H1 (cell line): ENCODE measurements around the gene SLC25A53. TPM values are rescaled to one million over a fixed set of nuclear protein-coding genes. Genes with fewer than 3 reads are reported as not detected.

Source experiments
- CTCF ChIA-PET: fragments of 300-600 bp; sonication (Branson Sonifier 250); formaldehyde crosslinking; loops from one replicate; lab custom pipeline; 2021; ENCODE audit not compliant: partially characterized antibody; lab: Charles Lee
- POLR2A ChIA-PET: fragments of 300-600 bp; sonication (Branson Sonifier 250); formaldehyde crosslinking; loops from one replicate; lab custom pipeline; 2021; ENCODE audit warnings: inconsistent platforms; ENCODE audit not compliant: partially characterized antibody; lab: Charles Lee
- DNase-seq, 2 experiments: peaks; one replicate each; pipeline versions ENCODE4 v3.0.0 to v3.0.0-alpha.2; 2010 to 2022; ENCODE audit warnings: low spot score in 2 of 2, low read depth in 1 of 2, mixed read lengths in 1 of 2
- FAIRE-seq: peaks from 2 replicates; lab custom pipeline; 2011; peaks lifted over from hg19 to GRCh38; lab: Jason Lieb, UNC
- H2AFZ ChIP-seq: 2 replicates; pipeline ENCODE4 v1.8.1; 2012; ENCODE audit warnings: low read length, inconsistent platforms
- H2AK5ac ChIP-seq: 2 replicates; pipeline ENCODE4 v1.6.1; 2013; ENCODE audit warnings: low read depth, low read length
- H2BK120ac ChIP-seq: replicated peaks from 2 replicates; pipeline ENCODE3; 2013; ENCODE audit warnings: low read depth, low read length, inconsistent platforms
- H2BK12ac ChIP-seq: 2 replicates; pipeline ENCODE4 v1.6.1; 2013; ENCODE audit warnings: low read depth, low read length
- H2BK15ac ChIP-seq: 2 replicates; pipeline ENCODE4 v1.6.1; 2013; ENCODE audit warnings: low read length
- H2BK20ac ChIP-seq: 2 replicates; pipeline ENCODE4 v1.6.1; 2013; ENCODE audit warnings: low read length
- H2BK5ac ChIP-seq: 2 replicates; pipeline ENCODE4 v1.6.1; 2013; ENCODE audit warnings: low read depth, low read length
- H3K14ac ChIP-seq: 2 replicates; pipeline ENCODE4 v1.6.1; 2013; ENCODE audit warnings: inconsistent platforms; ENCODE audit not compliant: insufficient read length
- H3K18ac ChIP-seq: 2 replicates; pipeline ENCODE4 v1.6.1; 2013; ENCODE audit warnings: low read length; ENCODE audit errors: extremely low read depth
- H3K23ac ChIP-seq: 2 replicates; pipeline ENCODE4 v1.6.1; 2013; ENCODE audit warnings: inconsistent platforms; ENCODE audit not compliant: insufficient read length
- H3K23me2 ChIP-seq: 2 replicates; pipeline ENCODE4 v1.6.1; 2013; ENCODE audit warnings: low read depth, low read length
- H3K27ac ChIP-seq: 2 replicates; pipeline ENCODE4 v1.6.1; 2011; ENCODE audit warnings: low read depth, low read length, inconsistent platforms
- H3K27me3 ChIP-seq, 4 experiments: replicated peaks in 1 of 4; 1 replicate in 1 of 4; 2 replicates in 3 of 4; pipeline versions ENCODE4 v1.6.1 to v1.8.1; 2011 to 2013; ENCODE audit warnings: low read length in 3 of 4, mild to moderate bottlenecking in 3 of 4, inconsistent platforms in 2 of 4, mixed read lengths in 2 of 4, moderate library complexity in 1 of 4; ENCODE audit not compliant: control insufficient read depth in 3 of 4, insufficient read depth in 3 of 4; ENCODE audit errors: extremely low read depth in 1 of 4
- H3K36me3 ChIP-seq, 4 experiments: 2 replicates each; pipeline versions ENCODE4 v1.6.1 to v1.8.1; 2011 to 2013; ENCODE audit warnings: mild to moderate bottlenecking in 4 of 4, low read length in 3 of 4, moderate library complexity in 2 of 4, control low read depth in 1 of 4, inconsistent platforms in 1 of 4; ENCODE audit not compliant: insufficient read depth in 4 of 4, control insufficient read depth in 2 of 4
- H3K4ac ChIP-seq: replicated peaks from 2 replicates; pipeline ENCODE3; 2013; ENCODE audit warnings: low read length, low read depth, mixed read lengths, inconsistent platforms; ENCODE audit not compliant: insufficient read length
- H3K4me1 ChIP-seq, 4 experiments: replicated peaks in 1 of 4; 1 replicate in 1 of 4; 2 replicates in 3 of 4; pipeline versions ENCODE4 v1.6.1 to v1.8.1; 2011 to 2013; ENCODE audit warnings: low read length in 3 of 4, inconsistent platforms in 2 of 4, mixed read lengths in 1 of 4; ENCODE audit not compliant: insufficient read depth in 4 of 4, control insufficient read depth in 3 of 4
- H3K4me2 ChIP-seq, 2 experiments: 2 replicates each; pipeline versions ENCODE4 v1.6.1 to v1.8.1; 2011 to 2013; ENCODE audit warnings: low read depth in 2 of 2, low read length in 2 of 2, control low read depth in 1 of 2, inconsistent platforms in 1 of 2, mild to moderate bottlenecking in 1 of 2; ENCODE audit not compliant: insufficient read depth in 1 of 2
- H3K4me3 ChIP-seq, 4 experiments: fragments of 200-600, 300-600 bp in 1 of 4; sonication (generic), shearing (Covaris generic), sonication (Bioruptor Twin) in 1 of 4; 2 replicates each; pipeline versions ENCODE4 v1.5.1 to v1.8.1; 2011 to 2016; ENCODE audit warnings: low read length in 4 of 4, low read depth in 3 of 4, control low read depth in 2 of 4, inconsistent platforms in 2 of 4, mild to moderate bottlenecking in 2 of 4, mixed read lengths in 1 of 4, moderate library complexity in 1 of 4; ENCODE audit not compliant: insufficient read depth in 2 of 4; ENCODE audit errors: extremely low read depth in 1 of 4
- H3K56ac ChIP-seq: replicated peaks from 2 replicates; pipeline ENCODE3; 2013; ENCODE audit warnings: low read depth, mild to moderate bottlenecking, mixed read lengths, low read length, inconsistent platforms; ENCODE audit not compliant: insufficient read length
- H3K79me1 ChIP-seq: 2 replicates; pipeline ENCODE4 v1.6.1; 2013; ENCODE audit warnings: low read depth, low read length, control low read depth
- H3K79me2 ChIP-seq, 2 experiments: 2 replicates each; pipeline versions ENCODE4 v1.6.1 to v1.8.1; 2012 to 2013; ENCODE audit warnings: low read length in 2 of 2, mild to moderate bottlenecking in 2 of 2, inconsistent platforms in 1 of 2; ENCODE audit not compliant: insufficient read depth in 2 of 2, control insufficient read depth in 1 of 2
- H3K9ac ChIP-seq, 4 experiments: replicated peaks in 1 of 4; 1 replicate in 1 of 4; 2 replicates in 3 of 4; pipeline versions ENCODE4 v1.6.1 to v1.8.1; 2011 to 2013; ENCODE audit warnings: low read depth in 3 of 4, low read length in 3 of 4, control low read depth in 2 of 4, mild to moderate bottlenecking in 2 of 4, moderate library complexity in 2 of 4, inconsistent platforms in 1 of 4; ENCODE audit errors: extremely low read depth in 1 of 4
- H3K9me3 ChIP-seq, 2 experiments: 2 replicates each; pipeline versions ENCODE4 v1.6.1 to v1.8.1; 2012 to 2013; ENCODE audit warnings: mild to moderate bottlenecking in 2 of 2, moderate library complexity in 2 of 2, control low read depth in 1 of 2, inconsistent platforms in 1 of 2, low read depth in 1 of 2, low read length in 1 of 2, mixed read lengths in 1 of 2; ENCODE audit not compliant: insufficient read depth in 2 of 2
- H4K20me1 ChIP-seq, 2 experiments: replicated peaks in 1 of 2; 2 replicates each; pipeline versions ENCODE3 to v1.8.1; 2011 to 2013; ENCODE audit warnings: inconsistent platforms in 2 of 2, low read length in 2 of 2, mild to moderate bottlenecking in 1 of 2; ENCODE audit not compliant: insufficient read depth in 2 of 2, control insufficient read depth in 1 of 2
- H4K5ac ChIP-seq: 2 replicates; pipeline ENCODE4 v1.6.1; 2013; ENCODE audit warnings: low read length, low read depth, mixed read lengths, inconsistent platforms; ENCODE audit not compliant: insufficient read length
- H4K8ac ChIP-seq: 2 replicates; pipeline ENCODE4 v1.8.0; 2013; ENCODE audit warnings: mild to moderate bottlenecking, moderate library complexity, low read length, inconsistent platforms; ENCODE audit not compliant: insufficient read depth; ENCODE audit errors: extremely low read depth
- H4K91ac ChIP-seq: replicated peaks from 2 replicates; pipeline ENCODE3; 2013; ENCODE audit warnings: low read length, mixed read lengths, inconsistent platforms; ENCODE audit not compliant: insufficient read length
- BRCA1 ChIP-seq: IDR thresholded peaks from 2 replicates; pipeline ENCODE4 v1.6.1; 2012; ENCODE audit warnings: low read depth, low read length, improper control_type of control experiment
- CBX5 ChIP-seq: fragments of 300-800, 300-1000 bp; sonication (generic); IDR thresholded peaks from 2 replicates; pipeline ENCODE4 v1.7.1; 2016; ENCODE audit warnings: antibody characterized with exemption, low read length, low read depth
- CEBPB ChIP-seq: IDR thresholded peaks from 2 replicates; pipeline ENCODE4 v1.6.1; 2012; ENCODE audit warnings: low read depth, low read length
- CTBP2 ChIP-seq: IDR thresholded peaks from 2 replicates; pipeline ENCODE4 v1.7.0; 2011; ENCODE audit warnings: borderline replicate concordance, mild to moderate bottlenecking, moderate library complexity, mixed read lengths, low read length; ENCODE audit not compliant: insufficient read depth, insufficient read length
- EZH2 ChIP-seq: fragments of 200-600 bp; sonication (generic); IDR thresholded peaks from 2 replicates; pipeline ENCODE4 v1.7.1; 2012; ENCODE audit warnings: low read depth, mild to moderate bottlenecking, moderate library complexity, low read length, inconsistent platforms; ENCODE audit not compliant: severe bottlenecking
- NRF1 ChIP-seq: IDR thresholded peaks from 2 replicates; pipeline ENCODE4 v1.6.1; 2011; ENCODE audit warnings: mild to moderate bottlenecking, low read depth, low read length, improper control_type of control experiment
- SIN3A ChIP-seq, 2 experiments: IDR thresholded peaks in 1 of 2; conservative IDR thresholded peaks in 1 of 2; 2 replicates each; pipeline ENCODE4 v1.6.1; 2011 to 2012; ENCODE audit warnings: low read length in 2 of 2, improper control_type of control experiment in 1 of 2, low read depth in 1 of 2, mild to moderate bottlenecking in 1 of 2
- TAF7 ChIP-seq: optimal IDR thresholded peaks from 2 replicates; pipeline ENCODE3; 2011; ENCODE audit warnings: low read depth, mild to moderate bottlenecking, inconsistent platforms, low read length, moderate library complexity, borderline replicate concordance
- TEAD4 ChIP-seq: IDR thresholded peaks from 2 replicates; pipeline ENCODE4 v1.6.1; 2012; ENCODE audit warnings: low read depth, low read length, inconsistent platforms, mixed read lengths
- WGBS, 2 experiments: shearing (Covaris generic) in 1 of 2; methylation state at CpG; one replicate each; pipeline versions ENCODE4 v1.1.6 to v1.1.7; 2013 to 2015; ENCODE audit warnings: low lambda C conversion rate in 2 of 2, mixed read lengths in 2 of 2, inconsistent platforms in 1 of 2, low coverage in 1 of 2, missing lambda C conversion rate in 1 of 2; ENCODE audit not compliant: insufficient replicate concordance in 2 of 2, insufficient coverage in 1 of 2, insufficient read length in 1 of 2; ENCODE audit errors: extremely low coverage in 1 of 2, missing lambda C conversion rate in 1 of 2; 5-methylcytosine and 5-hydroxymethylcytosine counted together
- polyA plus RNA-seq, 7 experiments: library from polyadenylated mRNA; depleted of rRNA in 3 of 7; stranded (reverse) in 5 of 7; unstranded in 2 of 7; fragments of >200 nt in 5 of 7; fragments of 200-250 nt in 2 of 7; gene quantifications; 1 replicate in 5 of 7; 2 replicates in 1 of 7; 4 replicates in 1 of 7; pipeline versions ENCODE4 v1.2.1 to v1.2.3, GENCODE V29; 2011 to 2013; ENCODE audit warnings: missing spikeins in 2 of 7, mixed read lengths in 2 of 7
- total RNA-seq: library from RNA; stranded (reverse); fragmentation: NEBNext Ultra II Directional; extraction: Animal tissue kit (Norgen Biotek cat#: 25700); gene quantifications from 2 replicates; pipeline ENCODE4 v1.2.1, GENCODE V29; 2021
- TF ChIP-seq, protein P1 (sequence below), 3 experiments: IDR thresholded peaks; 1 replicate in 2 of 3; 2 replicates in 1 of 3; pipeline versions ENCODE4 v1.5.1 to v1.6.1; 2011; ENCODE audit warnings: low read length in 3 of 3, mild to moderate bottlenecking in 3 of 3, inconsistent platforms in 2 of 3, low read depth in 1 of 3, moderate library complexity in 1 of 3; ENCODE audit not compliant: insufficient read depth in 1 of 3; ENCODE audit errors: control extremely low read depth in 1 of 3

The SLC25A53 gene
- total and polyA plus RNA-seq, 2 of the 8 experiments (the other 6 are each of a cell fraction or from before 2014, with no cell fraction given): 2.4 to 4.2 TPM

DNA sequence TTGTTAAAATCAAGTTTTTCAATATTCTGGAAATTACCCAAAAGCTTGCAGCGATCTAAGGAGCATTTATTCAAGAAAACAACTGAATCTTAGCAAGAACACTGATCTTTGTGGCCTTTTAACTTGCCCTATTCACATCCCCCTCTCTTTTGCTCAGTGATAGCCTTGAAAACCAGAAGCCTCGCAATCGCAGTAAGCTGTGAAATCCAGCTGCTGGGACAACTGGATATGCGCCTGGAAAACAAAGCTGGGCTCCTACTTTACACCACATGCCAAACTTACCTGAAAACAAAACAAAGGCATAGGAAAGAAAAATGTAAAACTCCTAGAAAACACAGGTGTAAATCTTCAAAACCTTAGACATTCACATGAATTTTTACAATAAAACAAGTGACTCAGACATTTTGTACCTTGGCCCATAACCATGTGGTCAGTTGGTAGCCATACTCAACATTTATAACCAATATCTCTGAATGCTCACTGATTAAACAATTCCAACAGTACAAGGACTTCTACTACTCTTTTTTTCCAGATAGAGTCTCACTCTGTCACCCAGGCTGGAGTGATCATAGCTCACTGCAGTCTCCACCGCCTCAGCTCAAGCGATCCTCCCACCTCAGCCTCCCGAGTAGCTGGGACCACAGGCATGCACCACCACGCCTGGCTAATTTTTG, 15.6 kb downstream of the SLC25A53 start:
- no peaks in the 10 kb centered on the region for H4K20me1 ChIP-seq
- H2AFZ ChIP-seq: no peak overlapping the region
- no peak overlapping the region for H3K56ac ChIP-seq
- H3K4me3 ChIP-seq: no peak overlapping the region
- H2BK5ac ChIP-seq: no peak overlapping the region
- no peaks in the 10 kb centered on the region for H3K79me2 ChIP-seq
- no peak overlapping the region for H3K23ac ChIP-seq
- WGBS, 2 experiments: 96% methylated on average over 8 of the region's 8 CpGs; no CpG with 5 or more reads in 1 of the 2 experiments
- 0 out of 2 replicates have a peak, but pooled peaks cover under 1% of the 10 kb centered on the region for H3K23me2 ChIP-seq
- H3K36me3 ChIP-seq: no peaks in the 10 kb centered on the region
- no peak overlapping the region for H4K5ac ChIP-seq
- no peaks in the 10 kb centered on the region for H3K27me3 ChIP-seq
- H3K9ac ChIP-seq: no peak overlapping the region
- ChIA-PET POLR2A (no interaction called here), CTCF (no interaction called here)
- no peak for FAIRE-seq
- H3K4ac ChIP-seq: no peak overlapping the region
- H2BK12ac ChIP-seq: no peak overlapping the region
- no peak overlapping the region for H2AK5ac ChIP-seq
- H2BK120ac ChIP-seq: no peak overlapping the region
- H3K4me1 ChIP-seq: no peaks in the 10 kb centered on the region
- H3K4me2 ChIP-seq: no peak overlapping the region
- H4K8ac ChIP-seq: no peak overlapping the region
- H3K9me3 ChIP-seq: no peaks in the 10 kb centered on the region
- no peak overlapping the region for H2BK20ac ChIP-seq
- no peak overlapping the region for H3K18ac ChIP-seq
- DNase-seq: no peak
- no peak overlapping the region for H2BK15ac ChIP-seq
- H3K14ac ChIP-seq: no peak overlapping the region
- H3K79me1 ChIP-seq: no peaks in the 10 kb centered on the region
- no peak overlapping the region for H4K91ac ChIP-seq
- H3K27ac ChIP-seq: no peak overlapping the region
- TF ChIP-seq SIN3A (conservative IDR thresholded peaks at IDR 0.05 in 1 of 2, IDR thresholded peaks at IDR 0.05 in 1 of 2; ENCODE audit: low read depth in 1 of 2, low read length in 2 of 2): no peak
- TF ChIP-seq TAF7: no peak
- no peak for TF ChIP-seq CBX5
- no peak for TF ChIP-seq CEBPB
- TF ChIP-seq, protein P1, sequence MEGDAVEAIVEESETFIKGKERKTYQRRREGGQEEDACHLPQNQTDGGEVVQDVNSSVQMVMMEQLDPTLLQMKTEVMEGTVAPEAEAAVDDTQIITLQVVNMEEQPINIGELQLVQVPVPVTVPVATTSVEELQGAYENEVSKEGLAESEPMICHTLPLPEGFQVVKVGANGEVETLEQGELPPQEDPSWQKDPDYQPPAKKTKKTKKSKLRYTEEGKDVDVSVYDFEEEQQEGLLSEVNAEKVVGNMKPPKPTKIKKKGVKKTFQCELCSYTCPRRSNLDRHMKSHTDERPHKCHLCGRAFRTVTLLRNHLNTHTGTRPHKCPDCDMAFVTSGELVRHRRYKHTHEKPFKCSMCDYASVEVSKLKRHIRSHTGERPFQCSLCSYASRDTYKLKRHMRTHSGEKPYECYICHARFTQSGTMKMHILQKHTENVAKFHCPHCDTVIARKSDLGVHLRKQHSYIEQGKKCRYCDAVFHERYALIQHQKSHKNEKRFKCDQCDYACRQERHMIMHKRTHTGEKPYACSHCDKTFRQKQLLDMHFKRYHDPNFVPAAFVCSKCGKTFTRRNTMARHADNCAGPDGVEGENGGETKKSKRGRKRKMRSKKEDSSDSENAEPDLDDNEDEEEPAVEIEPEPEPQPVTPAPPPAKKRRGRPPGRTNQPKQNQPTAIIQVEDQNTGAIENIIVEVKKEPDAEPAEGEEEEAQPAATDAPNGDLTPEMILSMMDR (IDR thresholded peaks at IDR 0.05; ENCODE audit: control extremely low read depth in 1 of 3, insufficient read depth in 1 of 3, low read depth in 1 of 3, low read length in 3 of 3): no peak
- TF ChIP-seq NRF1: no peak
- no peak for TF ChIP-seq CTBP2
- TF ChIP-seq EZH2: no peak
- no peak for TF ChIP-seq BRCA1
- TF ChIP-seq TEAD4: no peak
